ENCODE results near the gene NTNG2.

The NTNG2 gene

DNA sequence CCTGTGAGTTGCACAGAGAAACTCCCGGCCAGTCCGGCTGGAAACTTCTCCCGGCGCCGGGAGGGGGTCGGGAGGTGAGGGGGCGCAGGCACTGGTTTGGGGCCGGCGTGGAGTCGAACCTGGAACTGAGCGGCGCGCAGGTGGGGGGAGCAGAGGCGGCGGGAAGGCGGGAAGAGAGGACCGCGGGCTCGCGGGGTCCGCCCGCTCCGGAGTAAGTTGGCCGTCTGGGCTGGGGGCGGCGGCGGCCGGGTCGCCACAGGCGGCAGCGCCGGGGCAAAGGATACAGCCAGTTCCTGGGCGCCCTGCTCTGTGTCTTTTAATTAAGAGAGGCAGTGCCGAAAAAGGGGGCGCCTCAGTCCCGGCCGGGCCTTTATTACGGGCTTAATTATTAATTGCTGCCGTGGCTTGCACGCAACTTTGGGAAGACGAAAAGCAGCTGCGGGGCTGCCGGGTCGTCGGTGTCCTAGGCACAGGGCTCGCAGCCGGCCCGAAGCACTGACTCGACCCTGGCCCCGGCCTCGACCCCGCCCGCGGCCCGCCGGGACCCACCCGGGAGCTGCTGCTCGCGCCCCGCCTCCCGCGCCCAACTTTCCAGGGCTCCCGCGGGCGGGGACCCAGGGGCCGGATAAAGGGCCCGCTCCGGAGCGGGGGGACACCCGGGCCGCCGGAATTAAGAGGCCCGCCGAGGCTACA, 1.1 kb downstream of the NTNG2 start:
- H3K27me3 ChIP-seq (ENCODE audit: control insufficient read depth, insufficient read depth, low read length), result peaks cover 96% of the 10 kb centered on the region
- no peak overlapping the region for H3K27ac ChIP-seq (ENCODE audit: low read depth, low read length)
- peaks cover 10% of the 10 kb centered on the region for H3K4me1 ChIP-seq (ENCODE audit: control insufficient read depth, insufficient read depth, low read length)
- no peaks in the 10 kb centered on the region for H3K36me3 ChIP-seq (ENCODE audit: control insufficient read depth, insufficient read depth, low read length)
- peak overlapping the region; percentile 71 for H3K4me3 ChIP-seq (ENCODE audit: low read depth, low read length)
- no peak overlapping the region for H3K9ac ChIP-seq (ENCODE audit: low read length)
- no peaks in the 10 kb centered on the region for H3K9me3 ChIP-seq (ENCODE audit: control insufficient read depth, insufficient read depth, low read depth, low read length)

GRCh38 chr9:132163457-132163875, 1.6 kb downstream of the NTNG2 start:
- Histone ChIP-seq H3K4me1 (ENCODE audit: control insufficient read depth, insufficient read depth, low read length) (peaks cover 10% of the 10 kb centered on the region), H3K36me3 (ENCODE audit: control insufficient read depth, insufficient read depth, low read length) (no peaks in the 10 kb centered on the region), H3K9ac (ENCODE audit: low read length) (no peak overlapping the region), H3K27ac (ENCODE audit: low read depth, low read length) (no peak overlapping the region), H3K9me3 (ENCODE audit: control insufficient read depth, insufficient read depth, low read depth, low read length) (no peaks in the 10 kb centered on the region), H3K27me3 (ENCODE audit: control insufficient read depth, insufficient read depth, low read length) (peaks cover 95% of the 10 kb centered on the region), H3K4me3 (ENCODE audit: low read depth, low read length) (peak overlapping the region; percentile 71)

DNA sequence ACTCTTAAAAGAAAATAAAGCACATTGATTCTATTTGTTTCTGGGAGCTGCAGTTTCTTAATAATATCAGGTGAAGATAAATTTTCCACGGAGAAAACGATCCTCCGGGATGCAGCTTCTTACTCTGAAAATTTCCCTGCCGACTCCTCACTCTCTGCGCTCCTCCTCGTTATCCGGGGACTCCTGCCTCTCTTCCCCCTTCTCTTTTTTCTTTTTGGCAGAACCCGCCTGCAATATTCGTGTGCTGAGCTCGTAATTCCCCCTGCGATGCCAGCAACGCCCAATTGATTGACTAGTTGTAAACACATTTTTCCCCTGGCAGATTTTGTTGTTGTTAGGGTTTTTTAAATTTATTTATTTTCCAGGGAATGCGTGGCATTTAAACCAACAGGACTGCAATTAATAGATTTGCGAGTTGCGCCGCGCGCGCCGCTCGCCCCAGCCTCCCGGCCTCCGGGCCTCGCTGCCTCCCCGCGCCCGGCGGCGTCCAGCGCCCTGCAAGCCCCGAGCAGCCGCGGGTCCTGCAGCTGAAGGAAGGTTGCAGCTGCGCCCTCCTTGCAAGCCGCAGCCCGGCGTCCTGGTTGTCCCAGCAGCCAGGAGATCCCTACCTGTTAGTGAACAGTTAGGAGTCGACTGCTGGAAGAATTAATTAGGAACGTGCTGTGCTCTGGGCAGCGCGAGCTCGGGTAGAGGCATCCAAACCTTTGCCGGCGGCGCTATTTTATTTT, 2.2 kb downstream of the NTNG2 start:
- Histone ChIP-seq H3K27ac (ENCODE audit: low read depth, low read length) (no peak overlapping the region), H3K4me1 (ENCODE audit: control insufficient read depth, insufficient read depth, low read length) (peaks cover 10% of the 10 kb centered on the region), H3K36me3 (ENCODE audit: control insufficient read depth, insufficient read depth, low read length) (no peaks in the 10 kb centered on the region), H3K9me3 (ENCODE audit: control insufficient read depth, insufficient read depth, low read depth, low read length) (no peaks in the 10 kb centered on the region), H3K9ac (ENCODE audit: low read length) (no peak overlapping the region), H3K27me3 (ENCODE audit: control insufficient read depth, insufficient read depth, low read length) (peaks cover 90% of the 10 kb centered on the region), H3K4me3 (ENCODE audit: low read depth, low read length) (peak overlapping the region; percentile 71)

GRCh38 chr9:132164604-132165362, 2.9 kb downstream of the NTNG2 start:
- H3K9me3 ChIP-seq (ENCODE audit: control insufficient read depth, insufficient read depth, low read depth, low read length), result no peaks in the 10 kb centered on the region
- H3K27me3 ChIP-seq (ENCODE audit: control insufficient read depth, insufficient read depth, low read length), result peaks cover 86% of the 10 kb centered on the region
- no peak overlapping the region for H3K9ac ChIP-seq (ENCODE audit: low read length)
- no peak overlapping the region for H3K27ac ChIP-seq (ENCODE audit: low read depth, low read length)
- no peaks in the 10 kb centered on the region for H3K36me3 ChIP-seq (ENCODE audit: control insufficient read depth, insufficient read depth, low read length)
- peak overlapping the region; percentile 71; the same call in 1 of the 2 replicates for H3K4me3 ChIP-seq (ENCODE audit: low read depth, low read length)
- peaks cover 10% of the 10 kb centered on the region for H3K4me1 ChIP-seq (ENCODE audit: control insufficient read depth, insufficient read depth, low read length)

DNA sequence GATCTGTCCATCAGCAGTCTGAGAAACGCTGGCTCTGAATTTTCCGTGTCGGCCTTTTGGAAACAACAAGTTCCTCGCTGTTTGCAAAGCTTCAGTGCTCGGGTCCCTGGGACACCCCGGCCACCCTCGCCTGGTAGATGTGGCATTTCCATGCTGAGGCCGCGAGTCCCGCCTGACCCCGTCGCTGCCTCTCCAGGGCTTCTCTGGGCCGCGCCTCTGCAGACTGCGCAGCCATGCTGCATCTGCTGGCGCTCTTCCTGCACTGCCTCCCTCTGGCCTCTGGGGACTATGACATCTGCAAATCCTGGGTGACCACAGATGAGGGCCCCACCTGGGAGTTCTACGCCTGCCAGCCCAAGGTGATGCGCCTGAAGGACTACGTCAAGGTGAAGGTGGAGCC, 4.7 kb downstream of the NTNG2 start:
- Histone ChIP-seq H3K27me3 (ENCODE audit: control insufficient read depth, insufficient read depth, low read length) (peaks cover 68% of the 10 kb centered on the region), H3K9ac (ENCODE audit: low read length) (no peak overlapping the region)

GRCh38 chr9:132167192-132167591, 5.3 kb downstream of the NTNG2 start:
- Histone ChIP-seq H3K4me3 (ENCODE audit: low read depth, low read length) (no peak overlapping the region), H3K4me1 (ENCODE audit: control insufficient read depth, insufficient read depth, low read length) (peaks cover 11% of the 10 kb centered on the region), H3K27me3 (ENCODE audit: control insufficient read depth, insufficient read depth, low read length) (peaks cover 64% of the 10 kb centered on the region), H3K9ac (ENCODE audit: low read length) (no peak overlapping the region), H3K27ac (ENCODE audit: low read depth, low read length) (no peak overlapping the region), H3K36me3 (ENCODE audit: control insufficient read depth, insufficient read depth, low read length) (no peaks in the 10 kb centered on the region), H3K9me3 (ENCODE audit: control insufficient read depth, insufficient read depth, low read depth, low read length) (no peaks in the 10 kb centered on the region)

More for the DNA sequence above, 4.7 kb downstream of the NTNG2 start:
- Histone ChIP-seq H3K4me1 (ENCODE audit: control insufficient read depth, insufficient read depth, low read length) (peaks cover 11% of the 10 kb centered on the region), H3K27ac (ENCODE audit: low read depth, low read length) (no peak overlapping the region), H3K9me3 (ENCODE audit: control insufficient read depth, insufficient read depth, low read depth, low read length) (no peaks in the 10 kb centered on the region), H3K36me3 (ENCODE audit: control insufficient read depth, insufficient read depth, low read length) (no peaks in the 10 kb centered on the region), H3K4me3 (ENCODE audit: low read depth, low read length) (no peak overlapping the region)

- H3K9me3 ChIP-seq (ENCODE audit: control insufficient read depth, insufficient read depth, low read depth, low read length), result no peaks in the 10 kb centered on the region
Measured at GRCh38 chr9:132168347-132168746, 6.5 kb downstream of the NTNG2 start.

GRCh38 chr9:132168851-132169250, 7.0 kb downstream of the NTNG2 start:
- Histone ChIP-seq H3K36me3 (ENCODE audit: control insufficient read depth, insufficient read depth, low read length) (no peaks in the 10 kb centered on the region), H3K4me1 (ENCODE audit: control insufficient read depth, insufficient read depth, low read length) (peaks cover 9% of the 10 kb centered on the region), H3K4me3 (ENCODE audit: low read depth, low read length) (no peak overlapping the region), H3K9me3 (ENCODE audit: control insufficient read depth, insufficient read depth, low read depth, low read length) (no peaks in the 10 kb centered on the region), H3K27ac (ENCODE audit: low read depth, low read length) (no peak overlapping the region), H3K27me3 (ENCODE audit: control insufficient read depth, insufficient read depth, low read length) (peaks cover 48% of the 10 kb centered on the region), H3K9ac (ENCODE audit: low read length) (no peak overlapping the region)

More at GRCh38 chr9:132168347-132168746, 6.5 kb downstream of the NTNG2 start:
- Histone ChIP-seq H3K27ac (ENCODE audit: low read depth, low read length) (no peak overlapping the region), H3K9ac (ENCODE audit: low read length) (no peak overlapping the region), H3K4me1 (ENCODE audit: control insufficient read depth, insufficient read depth, low read length) (peaks cover 11% of the 10 kb centered on the region), H3K27me3 (ENCODE audit: control insufficient read depth, insufficient read depth, low read length) (peaks cover 53% of the 10 kb centered on the region), H3K36me3 (ENCODE audit: control insufficient read depth, insufficient read depth, low read length) (no peaks in the 10 kb centered on the region), H3K4me3 (ENCODE audit: low read depth, low read length) (no peak overlapping the region)

DNA sequence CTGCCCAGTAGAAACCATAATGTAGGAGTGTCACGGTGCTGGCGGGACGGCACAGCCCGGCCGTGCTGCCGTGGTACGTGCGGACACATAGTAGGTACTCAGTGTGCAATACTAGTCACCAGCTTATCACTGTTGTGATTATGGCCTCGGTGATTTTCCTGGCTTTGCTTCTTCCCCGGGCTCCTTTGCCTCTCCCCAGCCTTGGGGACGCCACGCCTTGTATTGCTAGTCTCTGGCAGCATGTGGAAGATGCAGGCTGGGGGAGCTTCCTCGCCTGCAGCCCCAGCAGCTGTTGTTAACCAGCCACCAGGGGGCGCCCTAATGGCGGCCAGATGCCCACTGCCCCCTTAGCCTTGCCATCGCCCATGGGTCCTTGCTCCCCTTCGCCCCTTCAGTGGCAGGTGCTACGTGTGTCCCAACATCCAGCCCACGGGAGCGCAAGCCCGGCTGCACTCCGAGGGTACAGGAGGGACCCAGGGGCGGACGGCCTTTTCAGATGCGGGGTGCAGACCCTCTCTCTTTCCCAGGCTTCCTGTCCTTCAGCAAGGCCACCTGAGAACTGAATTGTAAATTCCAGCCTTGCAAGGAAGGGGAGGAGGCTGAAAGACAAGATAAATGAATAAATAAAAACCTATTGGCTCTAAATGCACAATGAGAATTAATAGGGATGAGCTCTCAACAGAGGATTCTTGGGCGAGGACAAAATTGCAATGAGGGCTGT, 8.0 kb downstream of the NTNG2 start:
- Histone ChIP-seq H3K9ac (ENCODE audit: low read length) (no peak overlapping the region), H3K27me3 (ENCODE audit: control insufficient read depth, insufficient read depth, low read length) (peaks cover 38% of the 10 kb centered on the region), H3K27ac (ENCODE audit: low read depth, low read length) (no peak overlapping the region), H3K4me3 (ENCODE audit: low read depth, low read length) (no peak overlapping the region), H3K36me3 (ENCODE audit: control insufficient read depth, insufficient read depth, low read length) (no peaks in the 10 kb centered on the region), H3K4me1 (ENCODE audit: control insufficient read depth, insufficient read depth, low read length) (0 out of 2 replicates have a peak, but pooled peaks cover 8% of the 10 kb centered on the region), H3K9me3 (ENCODE audit: control insufficient read depth, insufficient read depth, low read depth, low read length) (no peaks in the 10 kb centered on the region)

- Histone ChIP-seq H3K27ac (ENCODE audit: low read depth, low read length) (no peak overlapping the region), H3K27me3 (ENCODE audit: control insufficient read depth, insufficient read depth, low read length) (peaks cover 19% of the 10 kb centered on the region; the same call in 1 of the 2 replicates), H3K4me1 (ENCODE audit: control insufficient read depth, insufficient read depth, low read length) (0 out of 2 replicates have a peak, but pooled peaks cover 8% of the 10 kb centered on the region)
Measured at GRCh38 chr9:132171702-132172101, 9.8 kb downstream of the NTNG2 start.

More at GRCh38 chr9:132171702-132172101, 9.8 kb downstream of the NTNG2 start:
- H3K36me3 ChIP-seq (ENCODE audit: control insufficient read depth, insufficient read depth, low read length), result no peaks in the 10 kb centered on the region
- no peak overlapping the region for H3K9ac ChIP-seq (ENCODE audit: low read length)
- H3K9me3 ChIP-seq (ENCODE audit: control insufficient read depth, insufficient read depth, low read depth, low read length), result no peaks in the 10 kb centered on the region
- no peak overlapping the region for H3K4me3 ChIP-seq (ENCODE audit: low read depth, low read length)

Measured in HUES6 (cell line).